ENCODE data around the gene CDC5L.

- no peak for TF ChIP-seq CTCF (CRISPR knock-in tag; IDR thresholded peaks at IDR 0.05)
- no peak for TF ChIP-seq TP53 (CRISPR knock-in tag; conservative IDR thresholded peaks at IDR 0.05)
- no peak for TF ChIP-seq ZNF205 (CRISPR knock-in tag; IDR thresholded peaks at IDR 0.05)
- TF ChIP-seq FOXJ3 (CRISPR knock-in tag; IDR thresholded peaks at IDR 0.05; ENCODE audit: borderline replicate concordance), result no peak
- TF ChIP-seq ZNF580 (CRISPR knock-in tag; IDR thresholded peaks at IDR 0.05; ENCODE audit: borderline replicate concordance, low read depth), result no peak
- no peak for TF ChIP-seq CREB1 (IDR thresholded peaks at IDR 0.05)
- TF ChIP-seq CREB1 (CRISPR knock-in tag; IDR thresholded peaks at IDR 0.05), result no peak
- no peak for TF ChIP-seq ZNF780A (CRISPR knock-in tag; IDR thresholded peaks at IDR 0.05)
- TF ChIP-seq ZNF274 (CRISPR knock-in tag; IDR thresholded peaks at IDR 0.05), result no peak
- no peak for TF ChIP-seq RNF2 (conservative IDR thresholded peaks at IDR 0.05; ENCODE audit: low read depth)
These were observed 20.7 kb upstream of the CDC5L start for GRCh38 chr6:44366781-44367180.
